RWPE1 (cell line): ENCODE results near the gene SLC7A14.

Experiments
- CTCF ChIA-PET: fragments of 350-600 bp; sonication (Branson Sonifier 250); formaldehyde crosslinking; extraction: SDS; loops from one replicate; lab custom pipeline; 2021; lab: Yijun Ruan, JAX
- POLR2A ChIA-PET: fragments of 400-600 bp; formaldehyde crosslinking; extraction: SDS; loops from one replicate; lab custom pipeline; 2020; ENCODE audit warnings: antibody characterized with exemption; ENCODE audit not compliant: low non-redundant PET; lab: Yijun Ruan, JAX
- DNase-seq: peaks from one replicate; pipeline ENCODE4 v3.0.0; 2012; ENCODE audit warnings: low spot score
- H3K27ac ChIP-seq: fragments of 450-650 bp; 2 replicates; pipeline ENCODE4 v1.5.1; 2017
- CTCF ChIP-seq: fragments of 450-650 bp; conservative IDR thresholded peaks from 2 replicates; pipeline ENCODE4 v1.5.1; 2017; ENCODE audit warnings: low read depth, mild to moderate bottlenecking

SLC7A14 gene

GRCh38 chr3:170424879-170425278 lies 161.0 kb downstream of the SLC7A14 start:
- ChIA-PET POLR2A (interaction anchor here (0.5 kb wide), 1 partner anchor 390 kb away, joined by 3 read pairs; no protein-coding TSS in a partner anchor), CTCF (no interaction called here)
- no peak for TF ChIP-seq CTCF
- DNase-seq: no peak
- H3K27ac ChIP-seq: no peak overlapping the region

DNA sequence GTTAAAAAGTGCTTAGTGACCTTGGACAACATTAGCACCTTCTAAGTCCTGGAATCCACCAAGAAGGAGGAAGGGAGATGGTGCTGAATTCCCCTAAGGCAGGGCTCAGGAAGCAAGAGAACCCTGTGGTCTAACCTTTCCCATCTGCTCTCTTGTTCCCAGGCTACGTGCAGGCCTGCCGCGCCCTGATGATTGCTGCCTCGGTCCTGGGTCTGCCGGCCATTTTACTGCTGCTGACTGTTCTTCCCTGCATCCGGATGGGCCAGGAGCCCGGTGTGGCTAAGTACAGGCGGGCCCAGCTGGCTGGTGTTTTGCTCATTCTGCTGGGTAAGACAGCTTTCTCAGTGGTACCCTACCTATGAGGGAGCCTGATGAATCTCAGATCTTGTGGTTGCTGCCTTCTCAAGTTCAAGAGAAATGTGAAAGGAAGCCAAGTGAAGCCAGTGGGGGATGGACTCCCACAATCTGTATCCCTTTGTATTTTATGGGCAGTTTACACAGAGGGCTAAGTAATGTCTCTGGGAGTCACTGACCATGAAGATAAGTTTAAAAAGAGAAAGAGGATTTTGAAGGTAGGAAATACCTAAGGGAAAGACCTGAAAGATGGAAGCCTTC lies 162.8 kb downstream of the SLC7A14 start:
- CTCF ChIA-PET: interaction anchor here (0.6 to 0.9 kb wide), 3 partner anchors 9 to 389 kb away, joined by 3 to 8 read pairs (median 7); no protein-coding TSS in a partner anchor
- no peak overlapping the region for H3K27ac ChIP-seq
- POLR2A ChIA-PET: no interaction called here
- TF ChIP-seq CTCF: no peak
- no peak for DNase-seq

DNA sequence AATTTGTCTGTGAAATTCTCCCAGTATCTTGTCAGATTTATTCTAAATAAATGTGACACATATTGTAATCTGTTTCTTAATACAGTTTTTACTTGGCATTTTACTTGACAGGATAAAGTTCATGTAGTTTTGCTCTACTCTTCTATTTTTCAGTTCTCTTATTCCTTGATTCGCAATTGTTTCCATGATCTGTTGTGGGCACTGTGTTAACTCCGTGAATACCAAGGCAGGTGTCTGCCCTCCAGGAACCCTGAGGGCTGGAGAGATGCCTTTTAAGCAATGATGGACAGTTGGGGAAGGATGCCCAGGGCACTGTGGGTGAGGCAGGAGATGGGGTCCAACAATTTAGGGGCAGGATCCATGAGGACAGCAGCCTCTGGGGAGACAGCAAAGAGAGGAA lies 164.1 kb downstream of the SLC7A14 start:
- ChIA-PET CTCF (interaction anchor here (0.6 kb wide), 1 partner anchor 357 kb away, joined by 4 read pairs; no protein-coding TSS in a partner anchor), POLR2A (no interaction called here)
- TF ChIP-seq CTCF: no peak
- no peak for DNase-seq
- H3K27ac ChIP-seq: no peak overlapping the region

DNA sequence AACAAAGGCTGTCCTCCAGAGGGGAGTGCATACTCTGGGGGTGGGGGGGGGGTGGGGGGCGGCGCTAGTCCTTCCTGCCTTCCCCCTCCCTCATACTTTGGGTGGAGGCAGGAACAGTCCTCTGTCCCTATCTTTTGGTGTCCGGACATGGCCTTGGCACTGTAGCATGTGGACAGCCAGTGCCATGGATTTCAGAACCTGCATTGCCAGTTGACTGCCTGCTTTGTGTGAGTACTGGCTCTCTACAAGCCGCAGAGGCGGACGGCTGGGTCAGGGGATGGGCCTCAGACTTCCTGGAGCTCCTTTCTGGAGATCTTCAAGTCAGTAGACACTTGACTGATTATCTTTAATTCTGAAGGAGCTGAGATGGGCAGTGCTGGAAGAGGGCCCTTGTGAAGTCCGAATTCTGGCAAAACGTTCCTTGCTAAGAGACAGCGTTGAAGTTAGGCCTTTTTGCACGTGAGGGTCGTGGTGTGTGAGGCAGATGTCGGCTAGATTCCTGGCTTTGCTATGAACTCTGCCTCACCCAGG lies 164.7 kb downstream of the SLC7A14 start:
- no peak for TF ChIP-seq CTCF
- DNase-seq: no peak
- ChIA-PET CTCF (no interaction called here), POLR2A (no interaction called here)
- peak overlapping the region; percentile 49 for H3K27ac ChIP-seq

DNA sequence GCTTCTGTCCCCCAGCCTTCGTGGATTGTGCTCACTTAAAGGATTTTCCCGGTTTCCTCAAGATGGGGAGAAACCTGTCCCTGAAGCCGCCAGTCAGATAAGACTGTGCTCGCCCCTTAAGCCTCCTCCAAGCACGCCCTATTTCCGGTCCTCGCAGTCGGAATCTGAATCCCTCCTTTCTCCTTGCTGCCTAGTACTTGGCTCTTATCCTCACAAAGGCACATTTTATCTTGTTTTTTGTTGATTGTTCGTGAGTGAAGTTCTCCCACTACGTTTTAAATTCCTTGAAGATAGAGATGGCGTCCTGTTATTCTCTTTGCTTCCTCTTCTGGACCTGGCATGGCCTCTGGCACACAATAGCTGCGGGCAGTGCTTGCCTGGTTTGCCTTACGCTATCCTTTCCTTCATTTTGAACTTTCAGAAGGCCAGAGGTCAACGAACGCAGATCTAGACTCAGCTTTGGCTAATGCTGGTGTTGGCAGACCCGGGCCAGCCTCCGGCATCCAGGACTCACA lies 165.5 kb downstream of the SLC7A14 start:
- CTCF ChIA-PET: no interaction called here
- POLR2A ChIA-PET: no interaction called here
- H3K27ac ChIP-seq: peak overlapping the region; percentile 49
- no peak for DNase-seq
- no peak for TF ChIP-seq CTCF

DNA sequence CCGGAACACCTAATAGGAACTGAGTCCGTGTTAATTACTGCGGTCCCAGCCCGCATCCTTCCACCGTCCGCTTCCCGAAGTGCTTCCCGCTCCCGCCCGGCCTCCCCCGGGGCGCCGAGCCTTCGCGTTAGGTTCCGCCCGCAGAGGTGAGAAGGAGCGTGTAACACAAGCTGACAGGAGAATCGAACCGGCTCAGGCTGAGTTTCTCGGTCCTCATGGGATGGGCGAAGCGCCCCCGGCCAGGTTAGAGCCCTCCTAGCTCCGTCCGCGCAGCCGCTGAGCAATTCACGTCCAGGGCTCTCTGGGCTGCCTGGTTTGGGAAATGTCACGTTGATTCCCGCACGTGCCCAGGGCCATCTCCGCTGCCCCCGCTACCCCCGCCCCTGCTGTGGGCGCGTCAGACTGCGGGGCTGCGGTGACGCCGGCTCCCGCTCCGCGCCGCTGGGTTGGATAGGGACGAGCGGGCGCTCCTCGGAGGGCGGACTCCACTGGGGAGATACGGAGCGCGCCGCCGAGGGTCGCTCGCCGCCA lies 166.3 kb downstream of the SLC7A14 start:
- DNase-seq: no peak
- ChIA-PET CTCF (interaction anchor here (1.1 kb wide), 1 partner anchor 392 kb away, joined by 4 read pairs; no protein-coding TSS in a partner anchor), POLR2A (no interaction called here)
- peak overlapping the region; percentile 49 for H3K27ac ChIP-seq
- TF ChIP-seq CTCF: no peak
